Measurements from ENCODE around the gene CCDC148.

DNA sequence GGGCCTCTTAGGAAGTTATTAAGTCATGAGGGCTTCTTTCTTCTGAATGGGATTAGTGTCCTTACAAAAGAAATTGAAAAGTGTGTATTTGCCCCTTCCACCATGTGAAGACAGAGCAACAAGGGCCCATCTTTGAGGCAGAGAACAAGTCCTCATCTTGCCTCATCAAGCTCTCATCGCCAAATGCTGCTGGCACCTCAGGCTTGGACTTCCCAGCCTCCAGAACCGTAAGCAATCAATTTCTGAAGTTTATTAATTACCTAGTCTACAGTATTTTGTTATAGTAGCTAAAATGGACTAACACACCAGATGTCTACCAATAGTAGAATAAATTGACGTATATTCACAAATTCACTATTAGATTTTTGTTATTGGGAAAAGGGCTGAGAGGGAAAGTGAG lies 74.6 kb downstream of the CCDC148 start:
- TF ChIP-seq, protein P1, sequence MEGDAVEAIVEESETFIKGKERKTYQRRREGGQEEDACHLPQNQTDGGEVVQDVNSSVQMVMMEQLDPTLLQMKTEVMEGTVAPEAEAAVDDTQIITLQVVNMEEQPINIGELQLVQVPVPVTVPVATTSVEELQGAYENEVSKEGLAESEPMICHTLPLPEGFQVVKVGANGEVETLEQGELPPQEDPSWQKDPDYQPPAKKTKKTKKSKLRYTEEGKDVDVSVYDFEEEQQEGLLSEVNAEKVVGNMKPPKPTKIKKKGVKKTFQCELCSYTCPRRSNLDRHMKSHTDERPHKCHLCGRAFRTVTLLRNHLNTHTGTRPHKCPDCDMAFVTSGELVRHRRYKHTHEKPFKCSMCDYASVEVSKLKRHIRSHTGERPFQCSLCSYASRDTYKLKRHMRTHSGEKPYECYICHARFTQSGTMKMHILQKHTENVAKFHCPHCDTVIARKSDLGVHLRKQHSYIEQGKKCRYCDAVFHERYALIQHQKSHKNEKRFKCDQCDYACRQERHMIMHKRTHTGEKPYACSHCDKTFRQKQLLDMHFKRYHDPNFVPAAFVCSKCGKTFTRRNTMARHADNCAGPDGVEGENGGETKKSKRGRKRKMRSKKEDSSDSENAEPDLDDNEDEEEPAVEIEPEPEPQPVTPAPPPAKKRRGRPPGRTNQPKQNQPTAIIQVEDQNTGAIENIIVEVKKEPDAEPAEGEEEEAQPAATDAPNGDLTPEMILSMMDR (IDR thresholded peaks at IDR 0.05), result no peak
- TF ChIP-seq, protein P2, sequence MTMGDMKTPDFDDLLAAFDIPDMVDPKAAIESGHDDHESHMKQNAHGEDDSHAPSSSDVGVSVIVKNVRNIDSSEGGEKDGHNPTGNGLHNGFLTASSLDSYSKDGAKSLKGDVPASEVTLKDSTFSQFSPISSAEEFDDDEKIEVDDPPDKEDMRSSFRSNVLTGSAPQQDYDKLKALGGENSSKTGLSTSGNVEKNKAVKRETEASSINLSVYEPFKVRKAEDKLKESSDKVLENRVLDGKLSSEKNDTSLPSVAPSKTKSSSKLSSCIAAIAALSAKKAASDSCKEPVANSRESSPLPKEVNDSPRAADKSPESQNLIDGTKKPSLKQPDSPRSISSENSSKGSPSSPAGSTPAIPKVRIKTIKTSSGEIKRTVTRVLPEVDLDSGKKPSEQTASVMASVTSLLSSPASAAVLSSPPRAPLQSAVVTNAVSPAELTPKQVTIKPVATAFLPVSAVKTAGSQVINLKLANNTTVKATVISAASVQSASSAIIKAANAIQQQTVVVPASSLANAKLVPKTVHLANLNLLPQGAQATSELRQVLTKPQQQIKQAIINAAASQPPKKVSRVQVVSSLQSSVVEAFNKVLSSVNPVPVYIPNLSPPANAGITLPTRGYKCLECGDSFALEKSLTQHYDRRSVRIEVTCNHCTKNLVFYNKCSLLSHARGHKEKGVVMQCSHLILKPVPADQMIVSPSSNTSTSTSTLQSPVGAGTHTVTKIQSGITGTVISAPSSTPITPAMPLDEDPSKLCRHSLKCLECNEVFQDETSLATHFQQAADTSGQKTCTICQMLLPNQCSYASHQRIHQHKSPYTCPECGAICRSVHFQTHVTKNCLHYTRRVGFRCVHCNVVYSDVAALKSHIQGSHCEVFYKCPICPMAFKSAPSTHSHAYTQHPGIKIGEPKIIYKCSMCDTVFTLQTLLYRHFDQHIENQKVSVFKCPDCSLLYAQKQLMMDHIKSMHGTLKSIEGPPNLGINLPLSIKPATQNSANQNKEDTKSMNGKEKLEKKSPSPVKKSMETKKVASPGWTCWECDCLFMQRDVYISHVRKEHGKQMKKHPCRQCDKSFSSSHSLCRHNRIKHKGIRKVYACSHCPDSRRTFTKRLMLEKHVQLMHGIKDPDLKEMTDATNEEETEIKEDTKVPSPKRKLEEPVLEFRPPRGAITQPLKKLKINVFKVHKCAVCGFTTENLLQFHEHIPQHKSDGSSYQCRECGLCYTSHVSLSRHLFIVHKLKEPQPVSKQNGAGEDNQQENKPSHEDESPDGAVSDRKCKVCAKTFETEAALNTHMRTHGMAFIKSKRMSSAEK (CRISPR knock-in tag; IDR thresholded peaks at IDR 0.05; ENCODE audit: borderline replicate concordance), result no peak
- TF ChIP-seq, protein P3, sequence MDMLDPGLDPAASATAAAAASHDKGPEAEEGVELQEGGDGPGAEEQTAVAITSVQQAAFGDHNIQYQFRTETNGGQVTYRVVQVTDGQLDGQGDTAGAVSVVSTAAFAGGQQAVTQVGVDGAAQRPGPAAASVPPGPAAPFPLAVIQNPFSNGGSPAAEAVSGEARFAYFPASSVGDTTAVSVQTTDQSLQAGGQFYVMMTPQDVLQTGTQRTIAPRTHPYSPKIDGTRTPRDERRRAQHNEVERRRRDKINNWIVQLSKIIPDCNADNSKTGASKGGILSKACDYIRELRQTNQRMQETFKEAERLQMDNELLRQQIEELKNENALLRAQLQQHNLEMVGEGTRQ (CRISPR knock-in tag; IDR thresholded peaks at IDR 0.05), result no peak
- TF ChIP-seq, protein P4, sequence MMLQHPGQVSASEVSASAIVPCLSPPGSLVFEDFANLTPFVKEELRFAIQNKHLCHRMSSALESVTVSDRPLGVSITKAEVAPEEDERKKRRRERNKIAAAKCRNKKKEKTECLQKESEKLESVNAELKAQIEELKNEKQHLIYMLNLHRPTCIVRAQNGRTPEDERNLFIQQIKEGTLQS (CRISPR knock-in tag; conservative IDR thresholded peaks at IDR 0.05), result no peak
- TF ChIP-seq TEAD4 (CRISPR knock-in tag; IDR thresholded peaks at IDR 0.05) (no peak), TP53 (CRISPR knock-in tag; IDR thresholded peaks at IDR 0.05) (no peak), CBFB (CRISPR knock-in tag; IDR thresholded peaks at IDR 0.05; ENCODE audit: low read depth) (no peak), ZNF138 (CRISPR knock-in tag; conservative IDR thresholded peaks at IDR 0.05) (no peak), SMAD3 (CRISPR knock-in tag; IDR thresholded peaks at IDR 0.05; ENCODE audit: borderline replicate concordance) (no peak), SP1 (CRISPR knock-in tag; conservative IDR thresholded peaks at IDR 0.05) (no peak)
- TF ChIP-seq, protein P5, sequence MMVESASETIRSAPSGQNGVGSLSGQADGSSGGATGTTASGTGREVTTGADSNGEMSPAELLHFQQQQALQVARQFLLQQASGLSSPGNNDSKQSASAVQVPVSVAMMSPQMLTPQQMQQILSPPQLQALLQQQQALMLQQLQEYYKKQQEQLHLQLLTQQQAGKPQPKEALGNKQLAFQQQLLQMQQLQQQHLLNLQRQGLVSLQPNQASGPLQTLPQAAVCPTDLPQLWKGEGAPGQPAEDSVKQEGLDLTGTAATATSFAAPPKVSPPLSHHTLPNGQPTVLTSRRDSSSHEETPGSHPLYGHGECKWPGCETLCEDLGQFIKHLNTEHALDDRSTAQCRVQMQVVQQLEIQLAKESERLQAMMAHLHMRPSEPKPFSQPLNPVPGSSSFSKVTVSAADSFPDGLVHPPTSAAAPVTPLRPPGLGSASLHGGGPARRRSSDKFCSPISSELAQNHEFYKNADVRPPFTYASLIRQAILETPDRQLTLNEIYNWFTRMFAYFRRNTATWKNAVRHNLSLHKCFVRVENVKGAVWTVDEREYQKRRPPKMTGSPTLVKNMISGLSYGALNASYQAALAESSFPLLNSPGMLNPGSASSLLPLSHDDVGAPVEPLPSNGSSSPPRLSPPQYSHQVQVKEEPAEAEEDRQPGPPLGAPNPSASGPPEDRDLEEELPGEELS (CRISPR knock-in tag; IDR thresholded peaks at IDR 0.05), result no peak
- TF ChIP-seq, protein P6, sequence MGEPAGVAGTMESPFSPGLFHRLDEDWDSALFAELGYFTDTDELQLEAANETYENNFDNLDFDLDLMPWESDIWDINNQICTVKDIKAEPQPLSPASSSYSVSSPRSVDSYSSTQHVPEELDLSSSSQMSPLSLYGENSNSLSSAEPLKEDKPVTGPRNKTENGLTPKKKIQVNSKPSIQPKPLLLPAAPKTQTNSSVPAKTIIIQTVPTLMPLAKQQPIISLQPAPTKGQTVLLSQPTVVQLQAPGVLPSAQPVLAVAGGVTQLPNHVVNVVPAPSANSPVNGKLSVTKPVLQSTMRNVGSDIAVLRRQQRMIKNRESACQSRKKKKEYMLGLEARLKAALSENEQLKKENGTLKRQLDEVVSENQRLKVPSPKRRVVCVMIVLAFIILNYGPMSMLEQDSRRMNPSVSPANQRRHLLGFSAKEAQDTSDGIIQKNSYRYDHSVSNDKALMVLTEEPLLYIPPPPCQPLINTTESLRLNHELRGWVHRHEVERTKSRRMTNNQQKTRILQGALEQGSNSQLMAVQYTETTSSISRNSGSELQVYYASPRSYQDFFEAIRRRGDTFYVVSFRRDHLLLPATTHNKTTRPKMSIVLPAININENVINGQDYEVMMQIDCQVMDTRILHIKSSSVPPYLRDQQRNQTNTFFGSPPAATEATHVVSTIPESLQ (CRISPR knock-in tag; IDR thresholded peaks at IDR 0.05), result no peak
- TF ChIP-seq, protein P7, sequence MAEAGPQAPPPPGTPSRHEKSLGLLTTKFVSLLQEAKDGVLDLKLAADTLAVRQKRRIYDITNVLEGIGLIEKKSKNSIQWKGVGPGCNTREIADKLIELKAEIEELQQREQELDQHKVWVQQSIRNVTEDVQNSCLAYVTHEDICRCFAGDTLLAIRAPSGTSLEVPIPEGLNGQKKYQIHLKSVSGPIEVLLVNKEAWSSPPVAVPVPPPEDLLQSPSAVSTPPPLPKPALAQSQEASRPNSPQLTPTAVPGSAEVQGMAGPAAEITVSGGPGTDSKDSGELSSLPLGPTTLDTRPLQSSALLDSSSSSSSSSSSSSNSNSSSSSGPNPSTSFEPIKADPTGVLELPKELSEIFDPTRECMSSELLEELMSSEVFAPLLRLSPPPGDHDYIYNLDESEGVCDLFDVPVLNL (CRISPR knock-in tag; IDR thresholded peaks at IDR 0.05; ENCODE audit: borderline replicate concordance, low read depth), result no peak
- TF ChIP-seq, protein P8, sequence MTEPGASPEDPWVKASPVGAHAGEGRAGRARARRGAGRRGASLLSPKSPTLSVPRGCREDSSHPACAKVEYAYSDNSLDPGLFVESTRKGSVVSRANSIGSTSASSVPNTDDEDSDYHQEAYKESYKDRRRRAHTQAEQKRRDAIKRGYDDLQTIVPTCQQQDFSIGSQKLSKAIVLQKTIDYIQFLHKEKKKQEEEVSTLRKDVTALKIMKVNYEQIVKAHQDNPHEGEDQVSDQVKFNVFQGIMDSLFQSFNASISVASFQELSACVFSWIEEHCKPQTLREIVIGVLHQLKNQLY (CRISPR knock-in tag; IDR thresholded peaks at IDR 0.05), result no peak
